ENCODE measurements around the gene ZNF555. TPM values are rescaled to one million over a fixed set of nuclear protein-coding genes. Genes with fewer than 3 reads are reported as not detected.

ZNF555 gene
- total RNA-seq, 1 donor from 2014 or later: 18.8 TPM

- H3K4me3 Mint-ChIP-seq: no peak overlapping the region
- H3K9me3 ChIP-seq (ENCODE audit: low read depth): no peaks in the 10 kb centered on the region
- H3K9me3 Mint-ChIP-seq: no peaks in the 10 kb centered on the region
- no peak overlapping the region for H3K9ac ChIP-seq
- H3K4me3 ChIP-seq: no peak overlapping the region
- no peak for DNase-seq (ENCODE audit: low spot score)
- no peak overlapping the region for H3K27ac ChIP-seq
- H3K27me3 Mint-ChIP-seq (ENCODE audit: insufficient read depth, low read depth): peaks cover 4% of the 10 kb centered on the region
- no peaks in the 10 kb centered on the region for H3F3A ChIP-seq (ENCODE audit: low read depth)
- no peaks in the 10 kb centered on the region for H3K4me1 Mint-ChIP-seq
- H2AFZ ChIP-seq (replicated peaks): no peak overlapping the region
- TF ChIP-seq EZH2phosphoT487 (IDR thresholded peaks at IDR 0.05) (no peak), EZH2 (IDR thresholded peaks at IDR 0.05) (no peak), CTCF (IDR thresholded peaks at IDR 0.05) (no peak)
- H4K20me1 ChIP-seq (ENCODE audit: low read depth): peaks cover 12% of the 10 kb centered on the region
- peaks cover 16% of the 10 kb centered on the region for H3K36me3 Mint-ChIP-seq
- no peaks in the 10 kb centered on the region for H3K79me2 ChIP-seq (ENCODE audit: low read depth)
- H3K36me3 ChIP-seq: no peaks in the 10 kb centered on the region
- H3K27me3 ChIP-seq: no peaks in the 10 kb centered on the region
- H3K4me2 ChIP-seq: no peak overlapping the region
- H3K4me1 ChIP-seq: no peaks in the 10 kb centered on the region
- H3K27ac Mint-ChIP-seq: no peak overlapping the region
Measured at GRCh38 chr19:2806736-2807378, 34.4 kb upstream of the ZNF555 start.

DNA sequence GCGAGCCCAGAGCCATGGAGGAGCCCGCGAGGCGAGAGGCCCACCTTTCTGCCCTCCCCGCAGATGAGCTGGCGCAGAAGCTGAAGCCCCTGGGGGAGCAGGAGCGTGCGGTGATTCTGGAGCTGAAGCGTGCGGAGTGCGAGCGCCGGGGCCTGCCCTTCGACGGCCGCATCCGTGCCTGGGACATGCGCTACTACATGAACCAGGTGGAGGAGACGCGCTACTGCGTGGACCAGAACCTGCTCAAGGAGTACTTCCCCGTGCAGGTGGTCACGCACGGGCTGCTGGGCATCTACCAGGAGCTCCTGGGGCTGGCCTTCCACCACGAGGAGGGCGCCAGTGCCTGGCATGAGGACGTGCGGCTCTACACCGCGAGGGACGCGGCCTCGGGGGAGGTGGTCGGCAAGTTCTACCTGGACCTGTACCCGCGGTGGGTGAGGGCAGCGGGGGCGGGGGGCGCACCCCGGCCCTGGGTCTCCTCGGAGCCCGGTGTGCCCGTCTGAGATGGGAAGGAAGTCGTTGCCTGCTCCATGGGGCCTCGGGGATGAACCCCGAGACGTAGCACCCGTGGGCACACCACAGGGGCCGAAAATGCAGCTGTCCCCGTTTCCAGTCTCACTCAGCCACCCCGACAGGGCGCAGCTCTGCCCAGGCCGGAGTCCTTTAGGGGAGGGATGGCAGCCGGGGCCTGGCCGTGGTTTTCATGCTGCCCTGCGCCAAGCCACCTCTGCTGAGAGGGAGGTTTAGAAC lies 33.7 kb upstream of the ZNF555 start:
- Histone ChIP-seq H3K9ac (no peak overlapping the region), H4K20me1 (ENCODE audit: low read depth) (peaks cover 10% of the 10 kb centered on the region), H3K27me3 (no peaks in the 10 kb centered on the region), H3K36me3 (no peaks in the 10 kb centered on the region), H3K4me1 (no peaks in the 10 kb centered on the region), H3K27ac (no peak overlapping the region), H3K79me2 (ENCODE audit: low read depth) (no peaks in the 10 kb centered on the region), H3F3A (ENCODE audit: low read depth) (no peaks in the 10 kb centered on the region), H3K4me3 (no peak overlapping the region), H2AFZ (replicated peaks) (no peak overlapping the region), H3K4me2 (no peak overlapping the region), H3K9me3 (ENCODE audit: low read depth) (no peaks in the 10 kb centered on the region)
- H3K4me1 Mint-ChIP-seq: no peaks in the 10 kb centered on the region
- H3K36me3 Mint-ChIP-seq: peaks cover 14% of the 10 kb centered on the region
- no peak for DNase-seq (ENCODE audit: low spot score)
- H3K4me3 Mint-ChIP-seq: no peak overlapping the region
- H3K27ac Mint-ChIP-seq: no peak overlapping the region
- peaks cover 4% of the 10 kb centered on the region for H3K27me3 Mint-ChIP-seq (ENCODE audit: insufficient read depth, low read depth)
- no peaks in the 10 kb centered on the region for H3K9me3 Mint-ChIP-seq
- no peak for TF ChIP-seq CTCF (IDR thresholded peaks at IDR 0.05)
- TF ChIP-seq EZH2 (IDR thresholded peaks at IDR 0.05): no peak
- TF ChIP-seq EZH2phosphoT487 (IDR thresholded peaks at IDR 0.05): no peak

DNA sequence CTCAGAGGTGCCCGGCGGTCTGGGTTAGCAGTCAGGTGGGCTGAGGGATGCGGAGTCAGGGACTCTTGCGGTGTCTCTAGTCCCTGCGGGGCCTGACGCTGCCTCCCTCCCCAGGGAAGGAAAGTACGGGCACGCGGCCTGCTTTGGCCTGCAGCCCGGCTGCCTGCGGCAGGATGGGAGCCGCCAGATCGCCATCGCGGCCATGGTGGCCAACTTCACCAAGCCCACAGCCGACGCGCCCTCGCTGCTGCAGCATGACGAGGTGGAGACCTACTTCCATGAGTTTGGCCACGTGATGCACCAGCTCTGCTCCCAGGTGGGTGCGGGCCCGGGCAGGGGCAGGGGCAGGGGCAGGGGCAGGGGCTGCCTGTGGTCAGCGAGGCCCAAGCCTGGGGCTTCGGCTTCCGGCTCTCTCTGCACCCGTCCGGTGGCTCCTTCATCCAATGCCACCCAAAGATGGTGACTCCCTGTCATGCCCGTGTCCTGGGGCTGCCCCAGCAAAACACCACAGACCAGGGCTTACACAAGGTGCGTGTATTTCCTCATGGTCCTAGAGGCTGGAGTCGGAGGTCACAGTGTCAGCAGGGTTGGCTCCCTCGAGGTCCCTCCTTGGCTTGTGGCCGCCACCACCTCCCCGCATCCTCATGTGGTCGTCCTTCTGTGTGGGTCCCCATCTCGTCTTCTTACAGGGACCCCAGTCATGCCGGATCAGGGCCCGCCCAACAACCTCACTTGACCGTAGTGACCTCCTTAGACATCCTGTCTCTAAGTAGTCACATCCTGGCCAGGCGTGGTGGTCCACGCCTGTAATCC lies 32.9 kb upstream of the ZNF555 start:
- H3K4me1 ChIP-seq: no peaks in the 10 kb centered on the region
- H3F3A ChIP-seq (ENCODE audit: low read depth): no peaks in the 10 kb centered on the region
- H2AFZ ChIP-seq (replicated peaks): no peak overlapping the region
- H3K27me3 ChIP-seq: no peaks in the 10 kb centered on the region
- H4K20me1 ChIP-seq (ENCODE audit: low read depth): peaks cover 5% of the 10 kb centered on the region
- no peaks in the 10 kb centered on the region for H3K9me3 ChIP-seq (ENCODE audit: low read depth)
- H3K4me2 ChIP-seq: no peak overlapping the region
- DNase-seq (ENCODE audit: low spot score): no peak
- H3K36me3 ChIP-seq: no peaks in the 10 kb centered on the region
- no peak overlapping the region for H3K4me3 ChIP-seq
- no peaks in the 10 kb centered on the region for H3K79me2 ChIP-seq (ENCODE audit: low read depth)
- no peak overlapping the region for H3K27ac Mint-ChIP-seq
- no peak for TF ChIP-seq EZH2 (IDR thresholded peaks at IDR 0.05)
- no peak for TF ChIP-seq CTCF (IDR thresholded peaks at IDR 0.05)
- no peak for TF ChIP-seq EZH2phosphoT487 (IDR thresholded peaks at IDR 0.05)
- H3K36me3 Mint-ChIP-seq: peaks cover 11% of the 10 kb centered on the region
- no peak overlapping the region for H3K27ac ChIP-seq
- H3K9me3 Mint-ChIP-seq: no peaks in the 10 kb centered on the region
- no peaks in the 10 kb centered on the region for H3K4me1 Mint-ChIP-seq
- H3K4me3 Mint-ChIP-seq: no peak overlapping the region
- no peak overlapping the region for H3K9ac ChIP-seq
- peaks cover 4% of the 10 kb centered on the region for H3K27me3 Mint-ChIP-seq (ENCODE audit: insufficient read depth, low read depth)

Data from neural progenitor cell (in vitro differentiated cells).